ENCODE results near the gene SEMA4B.

GRCh38 chr15:90159213-90159612, 41.9 kb upstream of the SEMA4B start:
- no peak for TF ChIP-seq CTCF (IDR thresholded peaks at IDR 0.05)
- TF ChIP-seq EZH2 (IDR thresholded peaks at IDR 0.05) = no peak
- no peak for TF ChIP-seq EZH2phosphoT487 (IDR thresholded peaks at IDR 0.05)
